GM10266 (cell line): ENCODE results near the gene PHKG1.
"Not testable (repeated sequence)": the region's sequence is repeated elsewhere in the genome, so short reads cannot be mapped to it uniquely, and the experiment has no call there.

Experiments
- DNase-seq: peaks from one replicate; pipeline ENCODE4 v3.0.0; 2012; ENCODE audit errors: extremely low spot score
- CTCF ChIP-seq: IDR thresholded peaks from 2 replicates; pipeline ENCODE4 v1.5.1; 2012; ENCODE audit warnings: mild to moderate bottlenecking, low read depth; ENCODE audit not compliant: control insufficient read depth, insufficient read depth; ENCODE audit errors: missing control alignments

PHKG1 gene

GRCh38 chr7:56092789-56093531 lies at the start of gene PHKG1:
Gene PHKG1 (minus strand): TSS chr7:56092952. CDS start chr7:56088941, 4,011 bp downstream.
- no peak for DNase-seq
- TF ChIP-seq CTCF: no peak

- DNase-seq: not testable (repeated sequence)
Measured at GRCh38 chr7:56131062-56131461, 38.3 kb upstream of the PHKG1 start.

- no peak for DNase-seq
- TF ChIP-seq CTCF: no peak
Measured at GRCh38 chr7:56127241-56127975, 34.7 kb upstream of the PHKG1 start.

- TF ChIP-seq CTCF: no peak
- no peak for DNase-seq
Measured at GRCh38 chr7:56125831-56126230, 33.1 kb upstream of the PHKG1 start.

- DNase-seq: no peak
- no peak for TF ChIP-seq CTCF
Measured at GRCh38 chr7:56124981-56125380, 32.2 kb upstream of the PHKG1 start.

- no peak for DNase-seq
- TF ChIP-seq CTCF: no peak
Measured at GRCh38 chr7:56121440-56121839, 28.7 kb upstream of the PHKG1 start.

GRCh38 chr7:56115852-56116538 lies 23.2 kb upstream of the PHKG1 start, which contains the start of gene NUPR2:
Gene NUPR2 (minus strand): TSS chr7:56116417. CDS start chr7:56116314, 103 bp downstream.
- DNase-seq: no peak
- no peak for TF ChIP-seq CTCF

GRCh38 chr7:56112244-56112643 lies 19.5 kb upstream of the PHKG1 start:
- not testable (repeated sequence) for DNase-seq
